Stimulated activated naive CD4-positive, alpha-beta T cell (primary cell): Measurements from ENCODE around the gene PON1.

Experiments used
- DNase-seq, 6 experiments: peaks; one replicate each; lab custom pipeline; 2025; lab: John Stamatoyannopoulos, UW

Gene PON1

DNA sequence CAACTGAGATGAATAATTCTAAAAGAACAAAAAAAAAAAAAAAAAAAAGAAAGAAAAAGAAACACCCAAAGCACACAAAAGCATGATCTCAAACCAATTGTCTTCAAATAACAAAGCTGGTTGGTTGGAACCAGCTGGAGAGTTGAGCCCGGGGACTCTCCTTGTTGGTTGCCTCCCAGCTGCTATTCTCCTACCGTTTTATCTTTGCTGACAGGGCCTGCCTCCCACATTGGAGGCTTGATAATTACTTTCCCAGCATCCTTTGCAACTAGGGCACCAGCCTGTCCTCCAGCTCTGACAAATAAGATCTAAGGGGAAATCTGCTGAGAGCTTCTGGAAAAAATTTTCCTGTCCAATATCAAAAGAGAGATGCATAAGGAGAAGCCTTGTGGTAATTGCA is 6.8 kb downstream of the PON1 start:
- DNase-seq: no peak

GRCh38 chr7:95316588-95316987 is 7.7 kb downstream of the PON1 start:
- no peak for DNase-seq

DNA sequence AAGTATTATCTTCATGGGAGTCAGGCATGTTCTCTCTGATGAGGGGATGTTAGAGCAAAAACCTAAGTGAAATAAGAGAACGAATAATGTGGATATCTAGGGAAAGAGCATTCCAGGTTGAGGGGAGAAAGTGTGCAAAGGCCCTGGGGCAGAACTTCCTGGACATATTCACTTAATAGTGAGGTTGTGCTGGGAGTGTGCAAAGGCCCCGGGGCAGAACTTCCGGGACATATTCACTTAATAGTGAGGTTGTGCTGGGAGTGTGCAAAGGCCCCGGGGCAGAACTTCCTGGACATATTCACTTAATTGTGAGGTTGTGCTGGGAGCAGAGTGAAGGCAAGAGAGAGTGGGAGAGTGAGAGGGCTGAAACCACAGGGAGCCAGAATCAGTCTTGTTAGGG is 11.8 kb downstream of the PON1 start:
- DNase-seq: no peak

GRCh38 chr7:95311389-95311788 is 12.9 kb downstream of the PON1 start:
- no peak for DNase-seq

DNA sequence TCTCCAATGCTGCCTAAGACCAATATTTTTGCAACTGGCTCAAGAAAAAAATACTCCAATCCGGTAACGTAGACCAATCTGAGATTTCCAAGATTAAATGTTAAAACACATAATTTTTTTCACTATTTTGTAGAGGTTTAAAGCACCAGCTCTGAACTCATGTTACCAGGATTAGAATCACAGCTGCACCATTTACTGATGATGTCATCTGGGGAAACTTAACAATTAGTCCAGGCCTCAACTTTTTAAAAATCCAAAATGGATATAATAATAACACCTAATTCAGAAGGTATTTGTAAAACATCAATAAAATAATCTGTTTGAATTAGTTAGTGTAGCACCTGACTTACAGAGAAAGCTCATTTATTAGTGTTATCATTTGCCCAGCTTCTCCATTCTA is 14.4 kb downstream of the PON1 start:
- no peak for DNase-seq

DNA sequence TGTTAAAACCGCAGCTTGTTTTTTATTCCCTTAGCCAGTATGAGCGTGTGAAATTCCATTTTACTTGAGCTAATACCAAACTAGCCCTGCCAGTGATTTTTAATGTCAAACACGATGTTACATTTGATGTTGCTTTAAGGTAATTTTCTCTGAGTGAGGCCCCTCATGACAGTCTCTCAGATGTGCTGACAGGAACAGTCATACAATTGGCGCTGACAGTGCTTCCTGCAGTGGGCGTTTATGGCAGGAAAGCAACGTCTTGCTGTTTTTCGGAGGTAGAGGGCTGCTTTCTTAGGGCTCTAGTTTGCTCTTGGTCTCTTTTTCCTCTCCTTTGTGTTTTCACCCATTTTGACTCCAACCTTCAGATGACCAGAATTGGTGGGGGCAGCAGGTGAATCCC is 19.3 kb downstream of the PON1 start:
- peak in 1 of 6 experiments; percentile 0 for DNase-seq

GRCh38 chr7:95303013-95303905 is 21.1 kb downstream of the PON1 start:
- no peak for DNase-seq

GRCh38 chr7:95298091-95298490 is 26.2 kb downstream of the PON1 start:
- DNase-seq: no peak

GRCh38 chr7:95297041-95297440 is 27.3 kb downstream of the PON1 start:
- DNase-seq: no peak

GRCh38 chr7:95296456-95296855 is 27.9 kb downstream of the PON1 start:
- DNase-seq: no peak

DNA sequence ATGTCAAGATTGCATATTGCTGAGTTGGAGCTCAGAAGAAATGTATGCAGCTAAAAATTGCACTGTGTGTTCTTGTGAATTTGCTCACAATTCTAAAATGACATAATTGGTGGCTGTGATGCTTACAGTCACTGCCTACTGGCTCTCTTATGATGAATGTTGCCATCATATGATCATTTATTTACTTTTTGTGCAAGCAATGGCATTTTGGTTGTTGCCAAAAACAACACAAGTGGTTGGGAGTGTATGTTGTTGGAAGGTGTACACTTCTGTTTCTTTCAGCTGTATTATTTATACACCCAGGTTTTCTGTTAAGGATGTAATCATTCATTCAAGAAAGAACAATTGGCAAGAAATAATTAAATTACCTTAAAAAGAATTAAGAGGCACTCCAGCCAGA is 28.9 kb downstream of the PON1 start:
- DNase-seq: no peak

DNA sequence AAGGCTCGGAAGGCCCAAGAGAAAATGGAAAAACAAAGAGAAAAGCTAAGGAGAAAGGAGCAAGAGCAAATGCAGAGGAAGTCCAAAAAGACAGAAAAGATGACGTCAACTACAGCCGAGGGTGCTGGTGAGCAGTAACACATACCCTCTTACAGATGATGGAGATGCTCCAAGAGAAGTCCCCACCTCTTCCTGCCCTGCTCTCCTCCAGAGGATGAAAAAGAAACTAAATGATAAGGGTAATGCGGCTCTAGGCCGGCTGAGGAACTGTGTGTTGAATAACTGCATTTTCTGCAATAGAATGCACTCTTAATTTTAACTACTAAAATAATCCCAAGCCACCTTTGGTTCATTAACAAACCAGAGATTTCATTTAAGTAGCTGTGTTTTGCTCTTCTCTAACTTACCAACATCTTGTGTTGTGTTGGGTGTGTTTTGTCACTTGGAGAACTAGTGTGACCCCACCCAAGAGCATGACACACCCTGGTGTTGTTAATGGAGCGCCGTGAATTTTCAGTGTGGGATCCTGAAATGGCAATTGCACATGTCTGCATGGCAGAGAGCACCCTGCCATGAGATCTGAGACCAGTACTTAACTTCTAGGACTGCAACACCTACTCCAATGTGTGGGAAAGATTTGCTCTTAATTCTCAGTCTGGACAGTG is 34.0 kb downstream of the PON1 start:
- DNase-seq: no peak

DNA sequence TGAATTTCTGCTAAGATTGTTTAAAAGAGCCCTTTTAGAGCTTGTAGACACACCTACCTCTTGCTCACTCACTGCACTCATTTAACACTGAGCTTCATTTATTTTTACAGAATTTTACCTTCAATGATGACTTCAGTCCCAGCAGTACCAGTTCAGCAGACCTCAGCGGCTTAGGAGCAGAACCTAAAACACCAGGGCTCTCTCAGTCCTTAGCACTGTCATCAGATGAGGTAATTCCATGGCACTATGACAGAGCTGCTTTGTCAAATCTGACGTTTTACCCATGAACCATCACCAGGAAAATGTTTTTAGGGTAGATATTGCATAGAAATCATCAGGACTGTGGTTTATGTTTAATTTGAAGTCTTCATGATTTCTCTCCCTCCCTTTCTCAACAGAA is 38.2 kb downstream of the PON1 start:
- no peak for DNase-seq

DNA sequence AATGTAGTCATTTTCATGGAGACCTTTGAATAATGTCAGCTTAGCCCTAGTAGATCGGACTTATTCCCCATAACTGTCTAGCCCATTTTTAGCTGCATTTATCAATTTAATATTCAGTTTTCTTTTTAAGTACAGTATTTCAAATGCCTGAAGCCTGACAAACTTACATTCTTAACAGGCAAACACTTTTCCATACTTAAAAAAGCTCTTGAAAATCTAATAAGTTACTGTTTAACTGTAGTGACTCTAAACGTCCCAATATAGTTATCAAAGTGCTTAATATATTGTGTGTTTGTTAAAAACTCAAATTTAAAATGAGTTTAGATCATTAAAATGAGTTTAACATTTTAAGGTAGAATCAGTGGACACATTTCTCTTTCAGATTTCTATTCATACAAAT is 44.9 kb downstream of the PON1 start:
- DNase-seq: no peak

DNA sequence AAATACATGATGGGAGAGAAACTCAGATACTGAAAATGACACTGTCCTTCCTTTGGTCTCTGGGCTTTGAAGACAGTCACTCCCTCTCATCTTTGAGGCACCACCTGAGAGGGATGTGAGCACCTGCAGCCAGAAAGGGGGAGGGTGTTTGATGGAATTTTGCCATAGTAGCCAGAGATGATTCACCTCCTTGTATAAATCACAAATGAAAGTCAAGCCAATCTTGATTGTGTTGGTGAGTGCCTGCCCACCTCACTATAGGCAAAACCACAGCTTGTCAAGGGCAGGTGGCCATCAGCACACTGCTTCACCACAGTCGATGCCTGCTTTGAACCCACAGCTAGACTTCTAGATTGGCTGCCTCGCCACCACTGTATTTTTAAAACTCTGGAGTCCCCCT is 48.2 kb downstream of the PON1 start:
- no peak for DNase-seq

- DNase-seq: no peak
Measured at GRCh38 chr7:95269640-95270039, 54.7 kb downstream of the PON1 start.

GRCh38 chr7:95267754-95268153 is 56.6 kb downstream of the PON1 start:
- DNase-seq: no peak

DNA sequence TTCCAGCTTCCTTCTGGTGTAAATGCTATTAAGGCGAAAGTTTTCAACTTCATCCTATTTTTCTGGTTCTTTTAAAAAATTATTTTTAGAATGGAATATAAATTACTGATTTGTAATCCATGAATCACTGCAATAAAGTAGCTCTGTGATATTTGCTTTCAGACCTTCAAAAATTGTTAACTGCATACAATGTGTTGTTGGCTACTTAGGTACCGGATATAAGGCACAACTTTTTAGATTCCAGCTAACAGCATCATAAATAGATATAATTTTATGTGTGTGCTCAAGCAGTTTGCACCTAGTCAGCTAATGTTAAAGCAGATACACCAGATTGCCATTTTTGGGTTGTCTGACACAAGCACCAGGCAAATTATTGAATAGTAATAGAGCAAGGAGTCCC is 58.7 kb downstream of the PON1 start:
- DNase-seq: no peak

DNA sequence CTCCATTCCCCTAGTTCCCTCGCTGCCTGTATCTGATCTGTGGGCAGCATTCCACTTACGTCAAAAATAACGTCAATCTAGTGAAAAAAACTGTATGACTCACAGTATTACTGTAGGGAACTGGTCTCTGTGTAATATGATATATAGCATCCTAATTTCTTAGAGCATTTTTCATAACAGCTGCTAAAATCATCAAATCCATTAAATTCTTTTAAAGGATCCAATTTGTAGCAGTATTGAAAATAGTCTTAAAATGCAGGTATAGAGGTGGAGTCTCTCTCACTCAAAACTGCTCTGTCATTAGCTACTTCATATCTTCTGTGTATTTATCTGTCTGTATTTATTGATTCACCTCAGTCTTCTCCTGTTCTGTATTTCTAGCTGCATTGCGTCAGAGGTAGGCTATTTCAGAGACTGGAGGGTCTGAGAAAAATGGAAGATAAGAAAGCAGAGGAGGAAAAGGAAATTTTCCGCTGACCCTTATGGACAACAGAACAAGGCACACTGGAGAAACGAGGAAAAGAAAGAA is 59.9 kb downstream of the PON1 start:
- DNase-seq: no peak

- DNase-seq: no peak
Measured at GRCh38 chr7:95263785-95264362, 60.5 kb downstream of the PON1 start.

DNA sequence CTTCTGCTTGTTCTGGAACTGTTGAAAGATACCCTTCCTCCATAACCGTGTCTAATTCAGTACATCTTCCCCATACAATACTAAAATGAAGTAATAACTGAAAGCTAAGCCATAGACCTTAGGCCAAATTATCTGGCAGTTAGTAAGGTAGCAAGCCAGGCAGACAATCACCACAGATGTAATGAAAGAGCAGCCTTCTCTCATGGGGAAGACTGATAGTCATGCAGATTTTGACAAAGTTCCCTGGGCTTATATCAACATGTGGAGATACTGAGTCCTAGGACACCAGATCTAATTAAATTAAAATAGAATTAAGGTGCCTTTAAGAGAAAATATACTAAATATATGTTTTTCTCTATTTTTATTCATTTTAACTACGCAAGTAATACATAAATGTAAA is 61.5 kb downstream of the PON1 start:
- no peak for DNase-seq

DNA sequence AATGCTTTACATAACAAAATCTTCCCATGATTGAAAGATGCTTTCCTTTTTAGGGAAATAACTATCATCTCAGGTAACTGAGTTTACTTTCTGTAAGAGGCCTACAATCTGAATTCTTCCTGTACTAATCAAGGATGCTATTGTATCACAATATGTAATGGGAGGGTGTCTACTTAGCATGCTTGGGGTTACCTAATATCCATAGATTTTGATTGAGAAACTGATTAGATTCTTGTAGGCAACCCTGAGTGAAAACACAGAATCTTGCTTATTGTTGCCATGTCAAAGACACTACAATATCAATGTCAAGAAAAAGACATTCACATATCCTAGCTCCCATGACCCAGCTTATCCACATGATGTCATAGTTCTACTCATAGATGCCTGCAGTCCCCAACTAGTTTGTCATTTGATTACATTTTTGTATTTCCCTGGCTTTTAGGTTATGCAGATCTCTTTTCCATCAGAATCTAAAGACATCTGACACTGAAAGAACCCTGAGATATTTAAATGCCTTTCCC is 62.4 kb downstream of the PON1 start:
- DNase-seq: no peak

- no peak for DNase-seq
Measured at GRCh38 chr7:95255691-95256090, 68.6 kb downstream of the PON1 start.
